GM12878 (cell line): ENCODE measurements around the gene CDH4. TPM values are rescaled to one million over a fixed set of nuclear protein-coding genes. Genes with fewer than 3 reads are reported as not detected.

ENCODE experiments used
- ATAC-seq: fragments of 200-7000 bp; cut with Tn5 transposase; 3 replicates; pipeline ENCODE4 v1.9.1; 2020; ENCODE audit warnings: mild to moderate bottlenecking, moderate library complexity
- BruUV-seq: library from RNA; stranded (reverse); fragments of 400-500 nt; replicated peaks from 2 replicates; lab custom pipeline; 2021; lab: Mats Ljungman, UMichigan
- CTCF ChIA-PET: fragments of 300-600 bp; sonication (Branson Sonifier 250); formaldehyde crosslinking; extraction: SDS; loops from one replicate; lab custom pipeline; 2021; ENCODE audit warnings: inconsistent platforms; lab: Yijun Ruan, JAX
- POLR2A ChIA-PET: fragments of 350-600 bp; formaldehyde crosslinking; extraction: SDS; loops from one replicate; lab custom pipeline; 2021; ENCODE audit warnings: inconsistent platforms; lab: Charles Lee
- RAD21 ChIA-PET: fragments of 300-600 bp; sonication (Branson Sonifier 250); formaldehyde crosslinking; loops from one replicate; lab custom pipeline; 2023; ENCODE audit warnings: antibody characterized with exemption; ENCODE audit not compliant: unreplicated experiment; lab: Charles Lee
- SMC1A ChIA-PET: fragments of 300-600 bp; sonication (Branson Sonifier 250); formaldehyde crosslinking; loops from one replicate; lab custom pipeline; 2023; ENCODE audit not compliant: unreplicated experiment, uncharacterized antibody; lab: Charles Lee
- DNase-seq: peaks from one replicate; pipeline ENCODE4 v3.0.0-alpha.2; 2011; ENCODE audit warnings: low read depth, low spot score
- FAIRE-seq: peaks from 3 replicates; lab custom pipeline; 2011; peaks lifted over from hg19 to GRCh38; lab: Jason Lieb, UNC
- H2AFZ ChIP-seq: 2 replicates; pipeline ENCODE4 v1.6.0; 2011; ENCODE audit warnings: low read depth, low read length, control low read depth; ENCODE audit not compliant: control insufficient read depth
- H3K27ac ChIP-seq: 2 replicates; pipeline ENCODE4 v1.5.1; 2011; ENCODE audit warnings: control low read depth; ENCODE audit not compliant: control insufficient read depth, insufficient read depth
- H3K27me3 ChIP-seq, 2 experiments: replicated peaks in 1 of 2; 2 replicates each; pipeline versions ENCODE4 v1.6.0 to v1.6.1; 2011; ENCODE audit warnings: low read length in 1 of 2; ENCODE audit not compliant: control insufficient read depth in 2 of 2, insufficient read depth in 2 of 2
- H3K36me3 ChIP-seq, 2 experiments: 2 replicates each; pipeline ENCODE4 v1.5.1; 2011; ENCODE audit warnings: low read length in 1 of 2; ENCODE audit not compliant: control insufficient read depth in 2 of 2, insufficient read depth in 2 of 2
- H3K4me1 ChIP-seq: 2 replicates; pipeline ENCODE4 v1.6.1; 2011; ENCODE audit warnings: mild to moderate bottlenecking, low read length, moderate library complexity, mixed read lengths; ENCODE audit not compliant: control insufficient read depth, insufficient read depth
- H3K4me2 ChIP-seq: 2 replicates; pipeline ENCODE4 v1.6.0; 2011; ENCODE audit warnings: control low read depth; ENCODE audit not compliant: control insufficient read depth, insufficient read depth
- H3K4me3 ChIP-seq: fragments of 200-600 bp; sonication (generic); 2 replicates; pipeline ENCODE4 v1.5.1; 2016
- H3K79me2 ChIP-seq: 2 replicates; pipeline ENCODE4 v1.6.0; 2011; ENCODE audit warnings: low read length; ENCODE audit not compliant: control insufficient read depth, insufficient read depth
- H3K9ac ChIP-seq: 2 replicates; pipeline ENCODE4 v1.8.0; 2011; ENCODE audit warnings: low read length, control low read depth, mixed read lengths; ENCODE audit not compliant: control insufficient read depth, insufficient read depth
- H3K9me3 ChIP-seq: replicated peaks from 3 replicates; pipeline ENCODE4 v1.5.1; 2011; ENCODE audit warnings: mild to moderate bottlenecking, low read length; ENCODE audit not compliant: control insufficient read depth, insufficient read depth
- H4K20me1 ChIP-seq: 2 replicates; pipeline ENCODE4 v1.6.0; 2011; ENCODE audit not compliant: control insufficient read depth, insufficient read depth
- ASH2L ChIP-seq: fragments of 300-600, 200-600 bp; sonication (generic); IDR thresholded peaks from 2 replicates; pipeline ENCODE4 v1.6.1; 2017; ENCODE audit warnings: low read depth, mild to moderate bottlenecking, borderline replicate concordance
- EGR1 ChIP-seq, 2 experiments: IDR thresholded peaks; 1 replicate in 1 of 2; 2 replicates in 1 of 2; pipeline ENCODE4 v1.6.1; 2011 to 2012; ENCODE audit warnings: low read depth in 2 of 2, low read length in 2 of 2, borderline replicate concordance in 1 of 2, mild to moderate bottlenecking in 1 of 2, moderate library complexity in 1 of 2
- ESRRA ChIP-seq: IDR thresholded peaks from 2 replicates; pipeline ENCODE4 v1.6.1; 2012; ENCODE audit warnings: mild to moderate bottlenecking, low read length, improper control_type of control experiment
- IRF3 ChIP-seq: fragments of 450-650 bp; IDR thresholded peaks from 2 replicates; pipeline ENCODE4 v1.6.1; 2014; ENCODE audit warnings: mild to moderate bottlenecking
- NR2C1 ChIP-seq: fragments of 450-650 bp; IDR thresholded peaks from 2 replicates; pipeline ENCODE4 v1.6.1; 2017; ENCODE audit warnings: antibody characterized with exemption, mild to moderate bottlenecking, moderate library complexity
- NR2F1 ChIP-seq: fragments of 450-650 bp; conservative IDR thresholded peaks from 2 replicates; pipeline ENCODE4 v1.6.1; 2017; ENCODE audit warnings: mild to moderate bottlenecking
- RUNX3 ChIP-seq: IDR thresholded peaks from 2 replicates; pipeline ENCODE4 v1.6.1; 2012; ENCODE audit warnings: low read length, inconsistent platforms
- SKIL ChIP-seq: fragments of 450-650 bp; IDR thresholded peaks from 2 replicates; pipeline ENCODE4 v1.6.1; 2017; ENCODE audit warnings: mild to moderate bottlenecking, low read depth, inconsistent platforms; ENCODE audit not compliant: poor library complexity, severe bottlenecking
- USF2 ChIP-seq: IDR thresholded peaks from 2 replicates; pipeline ENCODE4 v1.6.1; 2011; ENCODE audit warnings: low read depth, low read length, improper control_type of control experiment, borderline replicate concordance
- WGBS: methylation state at CpG from one replicate; pipeline ENCODE4 v1.1.6; 2016; ENCODE audit warnings: low lambda C conversion rate; ENCODE audit not compliant: insufficient replicate concordance, insufficient coverage; ENCODE audit errors: missing lambda C conversion rate; 5-methylcytosine and 5-hydroxymethylcytosine counted together
- in situ Hi-C: fragments of 300-500 bp; cut with MboI; formaldehyde crosslinking; loops from 9 replicates; pipeline ENCODE4 v1.14.3; 2018; ENCODE audit warnings: mixed read lengths
- intact Hi-C: fragments of 100-400 bp; cut with micrococcal nuclease; formaldehyde crosslinking; loops from one replicate; pipeline ENCODE4 v1.14.2; 2022; ENCODE audit not compliant: unreplicated experiment
- polyA plus RNA-seq, 11 experiments: library from polyadenylated mRNA; depleted of rRNA in 4 of 11; unstranded in 6 of 11; stranded (reverse) in 5 of 11; fragments of >200 nt; fragmentation: Nextera tagmentation in 4 of 11; fragmentation: Illumina TruSeq in 1 of 11; extraction: Ambion mirVana in 4 of 11; extraction: Trizol in 1 of 11; gene quantifications; 1 replicate in 1 of 11; 2 replicates in 10 of 11; pipeline versions ENCODE4 v1.2.1 to v1.2.3, GENCODE V29; 2011 to 2016; ENCODE audit warnings: inconsistent platforms in 2 of 11, missing spikeins in 2 of 11, low read depth in 1 of 11
- total RNA-seq, 4 experiments: library from RNA; depleted of rRNA in 3 of 4; stranded (reverse); fragments of >200 nt in 3 of 4; fragmentation: Illumina TruSeq in 1 of 4; extraction: Trizol in 1 of 4; gene quantifications; 2 replicates each; pipeline versions ENCODE4 v1.2.1 to v1.2.3, GENCODE V29; 2013 to 2021

CDH4 gene
- total and polyA plus RNA-seq, 10 of the 15 experiments (the other 5 are each of a cell fraction or from before 2014, with no cell fraction given): not detected

GRCh38 chr20:61595216-61595615 is 343.2 kb downstream of the CDH4 start (continued):
- TF ChIP-seq SKIL (no peak), RUNX3 (no peak), USF2 (no peak)

GRCh38 chr20:61596687-61597330 is 344.7 kb downstream of the CDH4 start:
- ATAC-seq (no peak), DNase-seq (no peak), FAIRE-seq (no peak)
- no peak overlapping the region for H3K27ac ChIP-seq
- WGBS: 42% methylated on average over 8 of the region's 8 CpGs
- H3K4me2 ChIP-seq: no peak overlapping the region
- SMC1A ChIA-PET: no interaction called here
- RAD21 ChIA-PET: no interaction called here
- H3K9ac ChIP-seq: no peak overlapping the region
- H2AFZ ChIP-seq: no peak overlapping the region
- peaks cover 4% of the 10 kb centered on the region; the same call in 1 of the 3 replicates for H3K9me3 ChIP-seq
- no peaks in the 10 kb centered on the region for H3K4me1 ChIP-seq
- H3K36me3 ChIP-seq: no peaks in the 10 kb centered on the region
- POLR2A ChIA-PET: no interaction called here
- in situ Hi-C loops (no loop called here), intact Hi-C loops (no loop called here)
- no TSS peak for BruUV-seq
- no peak overlapping the region for H3K4me3 ChIP-seq
- CTCF ChIA-PET: no interaction called here
- H3K27me3 ChIP-seq: no peaks in the 10 kb centered on the region
- no peaks in the 10 kb centered on the region for H3K79me2 ChIP-seq
- H4K20me1 ChIP-seq: no peaks in the 10 kb centered on the region
- TF ChIP-seq IRF3: no peak
- TF ChIP-seq NR2C1: no peak
- no peak for TF ChIP-seq ESRRA
- TF ChIP-seq ASH2L: no peak
- TF ChIP-seq EGR1 (IDR thresholded peaks at IDR 0.05; ENCODE audit: borderline replicate concordance in 1 of 2, low read depth in 2 of 2, low read length in 2 of 2): no peak
- TF ChIP-seq NR2F1: no peak
